Activated CD8-positive, alpha-beta T cell treated with anti-CD3 and anti-CD28 coated beads for 36 hours (primary cell): ENCODE data around the gene ERN1. TPM values are rescaled to one million over a fixed set of nuclear protein-coding genes. Genes with fewer than 3 reads are reported as not detected.
A peak's percentile ranks its signal among the peaks of the same experiment; 100 is the strongest.

Experiments used
- ATAC-seq: fragments of 200-7000 bp; cut with Tn5 transposase; one replicate; pipeline ENCODE4 v1.10.0; 2021; ENCODE audit warnings: mild to moderate bottlenecking, moderate library complexity
- CTCF ChIA-PET: fragments of 350-600 bp; sonication (Branson Sonifier 250); formaldehyde crosslinking; loops from one replicate; lab custom pipeline; 2021; ENCODE audit warnings: antibody characterized with exemption; lab: Charles Lee
- POLR2A ChIA-PET: fragments of 350-600 bp; sonication (Branson Sonifier 250); formaldehyde crosslinking; loops from one replicate; lab custom pipeline; 2021; ENCODE audit warnings: antibody characterized with exemption; lab: Charles Lee
- DNase-seq: peaks from one replicate; pipeline ENCODE4 v3.0.0-alpha.2; 2020
- H3K27ac Mint-ChIP-seq: one replicate; pipeline ENCODE4 v1.8.0; 2021; ENCODE audit warnings: mild to moderate bottlenecking, mixed read lengths
- H3K27me3 Mint-ChIP-seq: one replicate; pipeline ENCODE4 v1.8.0; 2021; ENCODE audit warnings: mixed read lengths
- H3K36me3 Mint-ChIP-seq: one replicate; pipeline ENCODE4 v1.8.0; 2021; ENCODE audit warnings: low read depth, mixed read lengths
- H3K4me1 Mint-ChIP-seq: one replicate; pipeline ENCODE4 v1.8.0; 2021; ENCODE audit warnings: low read depth, mixed read lengths
- H3K4me3 Mint-ChIP-seq: one replicate; pipeline ENCODE4 v1.8.0; 2021; ENCODE audit warnings: mild to moderate bottlenecking, moderate library complexity, mixed read lengths
- H3K9me3 Mint-ChIP-seq: one replicate; pipeline ENCODE4 v1.8.0; 2021; ENCODE audit warnings: mixed read lengths
- CTCF ChIP-seq: fragments of 200-600 bp; IDR thresholded peaks from one replicate; pipeline ENCODE4 v1.8.0; 2022; ENCODE audit warnings: antibody characterized with exemption, mild to moderate bottlenecking
- intact Hi-C: fragments of 100-400 bp; cut with micrococcal nuclease; formaldehyde crosslinking; loops from one replicate; pipeline ENCODE4 v1.10.0; 2022
- total RNA-seq, 2 experiments: library from RNA; stranded (reverse); gene quantifications; one replicate each; pipeline ENCODE4 v1.2.3, GENCODE V29; 2021

The ERN1 gene
- total RNA-seq, 2 experiments from 2014 or later = 19.2 to 23.6 TPM

DNA sequence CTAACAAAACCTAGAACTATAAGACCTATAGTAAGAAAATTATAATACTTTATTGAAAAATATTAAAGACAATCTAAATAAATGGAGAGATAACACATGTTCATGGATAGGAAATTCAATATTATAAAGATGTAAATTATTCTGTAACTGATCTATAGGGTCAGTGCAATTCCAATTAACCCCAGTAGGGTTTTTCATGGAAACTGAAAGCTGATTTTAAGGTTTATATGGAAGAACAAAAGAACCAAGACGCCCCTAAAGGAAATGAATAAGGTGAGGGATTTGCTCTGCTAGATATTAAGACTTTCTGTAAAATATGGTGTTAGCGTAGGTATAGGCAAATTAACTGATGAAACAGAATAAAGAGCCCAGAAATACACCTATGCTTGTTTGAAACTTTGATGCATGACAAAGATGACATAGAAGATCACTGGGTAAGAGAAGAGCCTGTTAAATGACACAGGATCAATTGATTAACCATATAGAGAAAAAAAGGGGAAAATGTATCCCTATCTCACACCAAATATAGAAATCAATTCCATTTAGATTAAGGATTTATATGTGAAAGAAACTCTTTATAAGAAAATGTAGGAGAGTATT is 112.5 kb downstream of the ERN1 start:
- no peaks in the 10 kb centered on the region for H3K27me3 Mint-ChIP-seq
- DNase-seq (no peak), ATAC-seq (no peak)
- peak overlapping the region; percentile 94 for H3K4me3 Mint-ChIP-seq
- H3K27ac Mint-ChIP-seq = peak overlapping the region; percentile 94
- CTCF ChIA-PET = interaction anchor here (0.9 to 3.4 kb wide), 16 partner anchors 8 to 176 kb away, joined by 3 to 34 read pairs (median 7); partner anchors contain the start of genes CD79B, ERN1, GH1 and PRR29
- H3K4me1 Mint-ChIP-seq = peaks cover 60% of the 10 kb centered on the region
- intact Hi-C loops = no loop called here
- TF ChIP-seq CTCF = peak; percentile 64
- peaks cover 19% of the 10 kb centered on the region for H3K36me3 Mint-ChIP-seq
- POLR2A ChIA-PET = interaction anchor here (0.6 to 1.9 kb wide), 10 partner anchors 8 to 488 kb away, joined by 3 to 11 read pairs (median 3); partner anchors contain the start of gene PRR29
- no peaks in the 10 kb centered on the region for H3K9me3 Mint-ChIP-seq

DNA sequence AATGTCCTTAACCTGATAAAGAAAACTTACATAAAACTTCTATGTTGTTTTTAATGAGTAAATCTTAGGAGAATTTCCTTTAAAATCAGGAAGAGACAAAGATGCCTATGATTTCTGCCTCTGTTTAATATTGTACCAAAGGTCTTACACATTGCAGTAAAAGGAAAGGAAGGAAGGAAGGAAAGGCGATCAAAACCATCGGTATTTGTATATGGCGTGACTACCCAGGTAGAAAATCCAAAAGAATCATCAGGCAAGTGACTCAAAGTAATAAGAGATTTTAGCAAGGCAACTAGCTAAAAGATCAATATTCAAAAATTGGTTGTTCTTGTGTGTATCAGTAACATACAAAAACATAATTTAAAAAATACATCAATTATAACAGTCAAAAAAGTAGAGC is 113.0 kb downstream of the ERN1 start:
- POLR2A ChIA-PET = interaction anchor here (0.6 to 1.9 kb wide), 12 partner anchors 8 to 488 kb away, joined by 3 to 11 read pairs (median 3); partner anchors contain the start of gene PRR29
- no peak for ATAC-seq
- H3K4me1 Mint-ChIP-seq = peaks cover 56% of the 10 kb centered on the region

GRCh38 chr17:64016231-64016784 is 113.6 kb downstream of the ERN1 start:
- H3K9me3 Mint-ChIP-seq = no peaks in the 10 kb centered on the region
- ATAC-seq (no peak), DNase-seq (no peak)
- H3K27ac Mint-ChIP-seq = peak overlapping the region; percentile 97
- H3K4me3 Mint-ChIP-seq = peak overlapping the region; percentile 94
- TF ChIP-seq CTCF = peak; percentile 32
- H3K4me1 Mint-ChIP-seq = peaks cover 57% of the 10 kb centered on the region
- ChIA-PET CTCF (interaction anchor here (0.9 to 3.4 kb wide), 15 partner anchors 9 to 175 kb away, joined by 3 to 34 read pairs (median 9); partner anchors contain the start of genes CD79B, ERN1, GH1 and PRR29), POLR2A (interaction anchor here (0.7 to 1.9 kb wide), 10 partner anchors 9 to 489 kb away, joined by 3 to 11 read pairs (median 3); partner anchors contain the start of gene PRR29)
- peaks cover 27% of the 10 kb centered on the region for H3K36me3 Mint-ChIP-seq
- intact Hi-C loops = no loop called here
- H3K27me3 Mint-ChIP-seq = no peaks in the 10 kb centered on the region

More for the DNA sequence above, 113.0 kb downstream of the ERN1 start:
- Mint-ChIP-seq H3K27me3 (no peaks in the 10 kb centered on the region), H3K4me3 (peak overlapping the region; percentile 94), H3K9me3 (no peaks in the 10 kb centered on the region), H3K27ac (peak overlapping the region; percentile 97), H3K36me3 (peaks cover 21% of the 10 kb centered on the region)
- CTCF ChIA-PET = interaction anchor here (0.9 to 3.4 kb wide), 16 partner anchors 9 to 175 kb away, joined by 3 to 34 read pairs (median 7); partner anchors contain the start of genes CD79B, ERN1, GH1 and PRR29
- intact Hi-C loops = no loop called here
- no peak for DNase-seq
- TF ChIP-seq CTCF = no peak

- intact Hi-C loops = no loop called here
- peak overlapping the region; percentile 94 for H3K4me3 Mint-ChIP-seq
Observed at GRCh38 chr17:64015447-64015846, 114.5 kb downstream of the ERN1 start.

More at GRCh38 chr17:64015447-64015846, 114.5 kb downstream of the ERN1 start:
- Mint-ChIP-seq H3K36me3 (peaks cover 29% of the 10 kb centered on the region), H3K4me1 (peaks cover 61% of the 10 kb centered on the region), H3K27ac (peak overlapping the region; percentile 97), H3K9me3 (no peaks in the 10 kb centered on the region), H3K27me3 (no peaks in the 10 kb centered on the region)
- DNase-seq (no peak), ATAC-seq (no peak)
- no peak for TF ChIP-seq CTCF
- ChIA-PET POLR2A (no interaction called here), CTCF (no interaction called here)
